Natural killer cell (primary cell): ENCODE data around the gene FAM228B. TPM values are rescaled to one million over a fixed set of nuclear protein-coding genes. Genes with fewer than 3 reads are reported as not detected.

Experiments
- ATAC-seq, 3 donors: fragments of 150-1000 bp in 2 of 3; fragments of 200-7000 bp in 1 of 3; cut with Tn5 transposase; 1 replicate in 1 of 3; 2 replicates in 2 of 3; pipeline ENCODE4 v1.10.0; 2021; ENCODE audit warnings: mild to moderate bottlenecking in 2 of 3, moderate library complexity in 2 of 3
- DNase-seq, 2 donors: peaks; one replicate each; pipeline versions ENCODE4 v3.0.0 to v3.0.0-alpha.2; 2013 to 2021; ENCODE audit warnings: mixed read lengths in 1 of 2
- H3K27ac ChIP-seq: one replicate; pipeline ENCODE4 v1.5.1; 2013; ENCODE audit warnings: mild to moderate bottlenecking, low read length
- H3K27me3 ChIP-seq: one replicate; pipeline ENCODE4 v1.6.1; 2013; ENCODE audit warnings: low read length; ENCODE audit not compliant: control insufficient read depth, insufficient read depth
- H3K36me3 ChIP-seq: one replicate; pipeline ENCODE4 v1.6.1; 2013; ENCODE audit warnings: low read length; ENCODE audit not compliant: control insufficient read depth, insufficient read depth
- H3K4me1 ChIP-seq: one replicate; pipeline ENCODE4 v1.6.1; 2013; ENCODE audit warnings: low read length; ENCODE audit not compliant: control insufficient read depth, insufficient read depth
- H3K4me3 ChIP-seq: one replicate; pipeline ENCODE4 v1.5.1; 2013; ENCODE audit warnings: low read length
- H3K9me3 ChIP-seq: one replicate; pipeline ENCODE4 v1.6.1; 2013; ENCODE audit warnings: low read length; ENCODE audit not compliant: control insufficient read depth, insufficient read depth
- H3K27ac Mint-ChIP-seq, 2 donors: one replicate each; pipeline ENCODE4 v1.8.0; 2022; ENCODE audit warnings: mild to moderate bottlenecking in 2 of 2, mixed read lengths in 2 of 2, moderate library complexity in 1 of 2
- H3K27me3 Mint-ChIP-seq, 2 donors: one replicate each; pipeline ENCODE4 v1.8.0; 2022; ENCODE audit warnings: low read depth in 2 of 2, mixed read lengths in 2 of 2
- H3K36me3 Mint-ChIP-seq: one replicate; pipeline ENCODE4 v1.8.0; 2022; ENCODE audit warnings: mixed read lengths
- H3K4me1 Mint-ChIP-seq, 2 donors: one replicate each; pipeline ENCODE4 v1.8.0; 2022; ENCODE audit warnings: mixed read lengths in 2 of 2
- H3K4me3 Mint-ChIP-seq: one replicate; pipeline ENCODE4 v1.8.0; 2022; ENCODE audit warnings: mild to moderate bottlenecking, moderate library complexity, mixed read lengths
- H3K9me3 Mint-ChIP-seq, 2 donors: one replicate each; pipeline ENCODE4 v1.8.0; 2022; ENCODE audit warnings: mixed read lengths in 2 of 2
- WGBS: methylation state at CpG from one replicate; pipeline ENCODE4 v1.1.7; 2013; ENCODE audit warnings: missing lambda C conversion rate; ENCODE audit not compliant: insufficient coverage; 5-methylcytosine and 5-hydroxymethylcytosine counted together
- intact Hi-C: fragments of 100-400 bp; cut with micrococcal nuclease; formaldehyde crosslinking; loops from one replicate; pipeline ENCODE4 v1.14.2; 2022
- total RNA-seq, 4 donors: library from RNA; stranded (reverse); fragments of 120-200 nt in 1 of 4; gene quantifications; one replicate each; pipeline versions ENCODE4 v1.2.3 to v1.2.4, GENCODE V29; 2013 to 2022
- TF ChIP-seq, protein P1 (sequence below): fragments of 200-600 bp; IDR thresholded peaks from one replicate; pipeline ENCODE4 v1.8.0; 2022; ENCODE audit warnings: antibody characterized with exemption

Gene FAM228B
- total RNA-seq, 3 donors from 2014 or later (not counting 1 experiment from before 2014, with no cell fraction given): 31.4 to 35.9 (median 31.5) TPM

- no peaks in the 10 kb centered on the region for H3K27me3 ChIP-seq
- DNase-seq (no peak), ATAC-seq (no peak)
- H3K27ac Mint-ChIP-seq: no peak overlapping the region
- peaks cover 7% of the 10 kb centered on the region for H3K36me3 Mint-ChIP-seq
- no peak overlapping the region for H3K27ac ChIP-seq
- H3K27me3 Mint-ChIP-seq: no peaks in the 10 kb centered on the region
- intact Hi-C loops: no loop called here
- no peaks in the 10 kb centered on the region for H3K4me1 ChIP-seq
- no peak overlapping the region for H3K4me3 ChIP-seq
- H3K4me3 Mint-ChIP-seq: no peak overlapping the region
- peaks cover 0 to 7% of the 10 kb centered on the region in 2 donors for H3K9me3 Mint-ChIP-seq
- TF ChIP-seq, protein P1, sequence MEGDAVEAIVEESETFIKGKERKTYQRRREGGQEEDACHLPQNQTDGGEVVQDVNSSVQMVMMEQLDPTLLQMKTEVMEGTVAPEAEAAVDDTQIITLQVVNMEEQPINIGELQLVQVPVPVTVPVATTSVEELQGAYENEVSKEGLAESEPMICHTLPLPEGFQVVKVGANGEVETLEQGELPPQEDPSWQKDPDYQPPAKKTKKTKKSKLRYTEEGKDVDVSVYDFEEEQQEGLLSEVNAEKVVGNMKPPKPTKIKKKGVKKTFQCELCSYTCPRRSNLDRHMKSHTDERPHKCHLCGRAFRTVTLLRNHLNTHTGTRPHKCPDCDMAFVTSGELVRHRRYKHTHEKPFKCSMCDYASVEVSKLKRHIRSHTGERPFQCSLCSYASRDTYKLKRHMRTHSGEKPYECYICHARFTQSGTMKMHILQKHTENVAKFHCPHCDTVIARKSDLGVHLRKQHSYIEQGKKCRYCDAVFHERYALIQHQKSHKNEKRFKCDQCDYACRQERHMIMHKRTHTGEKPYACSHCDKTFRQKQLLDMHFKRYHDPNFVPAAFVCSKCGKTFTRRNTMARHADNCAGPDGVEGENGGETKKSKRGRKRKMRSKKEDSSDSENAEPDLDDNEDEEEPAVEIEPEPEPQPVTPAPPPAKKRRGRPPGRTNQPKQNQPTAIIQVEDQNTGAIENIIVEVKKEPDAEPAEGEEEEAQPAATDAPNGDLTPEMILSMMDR: no peak
- H3K9me3 ChIP-seq: no peaks in the 10 kb centered on the region
- no peaks in the 10 kb centered on the region for H3K4me1 Mint-ChIP-seq
- no CpG with 5 or more reads among the region's 2 CpGs for WGBS
- no peaks in the 10 kb centered on the region for H3K36me3 ChIP-seq
Observed at GRCh38 chr2:24101992-24102391, 21.3 kb upstream of the FAM228B start.

DNA sequence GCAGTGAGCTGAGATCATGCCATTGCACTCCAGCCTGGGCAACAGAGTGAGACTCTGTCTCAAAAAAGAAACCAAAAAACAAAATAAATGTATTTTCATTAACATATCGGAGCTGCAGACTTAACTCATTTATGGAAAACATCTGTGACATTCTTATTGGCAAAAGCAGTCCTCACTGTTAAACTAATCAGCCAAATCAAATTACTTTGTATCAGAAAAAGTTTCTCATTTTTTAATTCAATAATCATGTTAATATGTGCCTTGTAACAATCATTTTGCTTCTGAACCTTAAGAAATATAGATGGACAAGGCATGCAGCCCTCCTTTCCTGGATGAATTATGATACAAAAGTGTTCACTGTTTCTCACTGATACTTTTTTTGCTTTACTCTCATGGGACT is 20.6 kb upstream of the FAM228B start:
- Histone ChIP-seq H3K9me3 (no peaks in the 10 kb centered on the region), H3K4me1 (no peaks in the 10 kb centered on the region), H3K36me3 (no peaks in the 10 kb centered on the region), H3K27ac (no peak overlapping the region), H3K27me3 (no peaks in the 10 kb centered on the region), H3K4me3 (no peak overlapping the region)
- Mint-ChIP-seq H3K27me3 (no peaks in the 10 kb centered on the region), H3K4me3 (no peak overlapping the region), H3K27ac (no peak overlapping the region), H3K9me3 (peaks cover 2 to 8% of the 10 kb centered on the region in 2 donors), H3K4me1 (no peaks in the 10 kb centered on the region), H3K36me3 (peaks cover 7% of the 10 kb centered on the region)
- DNase-seq (no peak), ATAC-seq (no peak)
- TF ChIP-seq, protein P1: no peak
- intact Hi-C loops: no loop called here
- 100% methylated on average over 1 of the region's 1 CpG for WGBS

DNA sequence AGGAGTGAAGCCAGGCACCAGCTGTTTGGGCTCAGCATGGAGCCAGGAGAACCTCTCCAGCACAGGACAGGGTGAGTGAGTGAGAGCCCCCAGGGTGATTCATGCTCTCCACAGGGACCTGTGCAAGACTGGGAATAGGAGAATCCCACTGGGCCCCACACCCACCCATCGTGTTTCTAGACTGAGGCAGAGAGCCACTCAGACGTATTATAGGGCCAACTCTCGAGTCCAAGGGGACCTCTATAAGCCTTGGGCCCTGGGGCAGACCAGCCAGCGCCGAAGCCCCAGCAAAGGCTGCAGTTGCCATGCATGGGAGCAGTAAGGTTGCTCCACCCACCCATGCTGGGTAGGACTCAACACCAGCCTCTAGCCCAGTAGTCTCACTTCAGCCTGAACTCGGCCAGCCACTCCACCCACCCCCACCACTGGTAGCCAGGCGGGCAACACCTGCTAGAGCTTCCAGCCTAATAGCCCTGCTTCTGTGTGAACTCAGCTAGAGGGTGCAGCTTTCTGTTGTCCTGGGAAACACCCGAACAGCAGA is 19.1 kb upstream of the FAM228B start:
- ATAC-seq (no peak), DNase-seq (no peak)
- Histone ChIP-seq H3K9me3 (no peaks in the 10 kb centered on the region), H3K4me3 (no peak overlapping the region), H3K27ac (no peak overlapping the region), H3K36me3 (no peaks in the 10 kb centered on the region), H3K27me3 (no peaks in the 10 kb centered on the region), H3K4me1 (no peaks in the 10 kb centered on the region)
- intact Hi-C loops: no loop called here
- Mint-ChIP-seq H3K36me3 (peaks cover 7% of the 10 kb centered on the region), H3K27me3 (no peaks in the 10 kb centered on the region), H3K4me1 (no peaks in the 10 kb centered on the region), H3K9me3 (peaks cover 2 to 6% of the 10 kb centered on the region in 2 donors), H3K4me3 (no peak overlapping the region), H3K27ac (no peak overlapping the region)
- 96% methylated on average over 8 of the region's 8 CpGs for WGBS
- TF ChIP-seq, protein P1: no peak

DNA sequence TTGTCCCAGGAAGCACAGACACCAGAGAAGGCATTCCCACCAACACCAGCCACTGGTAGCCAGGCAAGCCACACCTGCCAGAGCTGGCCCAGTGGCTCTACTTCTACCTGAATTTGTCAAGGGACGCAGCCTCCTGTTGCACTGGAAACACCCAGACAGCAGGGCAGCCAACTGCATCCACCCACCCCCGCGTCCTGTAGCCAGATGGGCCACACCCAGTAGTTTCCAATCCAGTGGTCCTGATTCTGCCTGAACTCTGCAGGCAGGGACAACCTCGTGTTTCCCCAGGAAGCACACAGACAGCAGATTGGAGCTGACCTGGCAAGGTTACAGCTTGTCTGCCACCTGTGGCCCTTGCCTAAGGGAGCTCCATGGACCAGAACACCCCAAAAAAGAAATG is 18.4 kb upstream of the FAM228B start:
- Histone ChIP-seq H3K27ac (no peak overlapping the region), H3K27me3 (no peaks in the 10 kb centered on the region), H3K36me3 (no peaks in the 10 kb centered on the region), H3K9me3 (no peaks in the 10 kb centered on the region), H3K4me1 (no peaks in the 10 kb centered on the region), H3K4me3 (no peak overlapping the region)
- intact Hi-C loops: no loop called here
- peaks cover 2 to 6% of the 10 kb centered on the region in 2 donors for H3K9me3 Mint-ChIP-seq
- H3K4me3 Mint-ChIP-seq: no peak overlapping the region
- H3K4me1 Mint-ChIP-seq: no peaks in the 10 kb centered on the region
- WGBS: 88% methylated on average over 4 of the region's 4 CpGs
- ATAC-seq: no peak
- no peak overlapping the region for H3K27ac Mint-ChIP-seq
- H3K27me3 Mint-ChIP-seq: no peaks in the 10 kb centered on the region
- TF ChIP-seq, protein P1: no peak
- H3K36me3 Mint-ChIP-seq: peaks cover 7% of the 10 kb centered on the region
- DNase-seq: no peak
